VCaP (cell line): ENCODE results near the gene JCHAIN.

Source experiments
- H3K27ac ChIP-seq: fragments of 450-650 bp; 2 replicates; pipeline ENCODE4 v1.5.1; 2017
- CTCF ChIP-seq: fragments of 450-650 bp; conservative IDR thresholded peaks from 2 replicates; pipeline ENCODE4 v1.5.1; 2017; ENCODE audit warnings: mild to moderate bottlenecking, moderate library complexity

JCHAIN gene

GRCh38 chr4:70681704-70682103 lies 15.4 kb upstream of the JCHAIN start:
- no peak overlapping the region for H3K27ac ChIP-seq
- TF ChIP-seq CTCF = no peak

GRCh38 chr4:70680934-70681333 lies 14.6 kb upstream of the JCHAIN start:
- no peak overlapping the region for H3K27ac ChIP-seq

GRCh38 chr4:70678383-70678999 lies 12.2 kb upstream of the JCHAIN start:
- no peak for TF ChIP-seq CTCF
- H3K27ac ChIP-seq = no peak overlapping the region

More at GRCh38 chr4:70680934-70681333, 14.6 kb upstream of the JCHAIN start:
- no peak for TF ChIP-seq CTCF

- H3K27ac ChIP-seq = no peak overlapping the region
- no peak for TF ChIP-seq CTCF
Measured at GRCh38 chr4:70676554-70677090, 10.3 kb upstream of the JCHAIN start.

- no peak for TF ChIP-seq CTCF
- H3K27ac ChIP-seq = no peak overlapping the region
Measured at GRCh38 chr4:70674731-70675130, 8.4 kb upstream of the JCHAIN start.

GRCh38 chr4:70674191-70674590 lies 7.9 kb upstream of the JCHAIN start:
- no peak for TF ChIP-seq CTCF
- H3K27ac ChIP-seq = no peak overlapping the region

GRCh38 chr4:70671091-70671490 lies 4.8 kb upstream of the JCHAIN start:
- no peak overlapping the region for H3K27ac ChIP-seq
- no peak for TF ChIP-seq CTCF
